ENCODE results near the gene ATAT1. TPM values are rescaled to one million over a fixed set of nuclear protein-coding genes. Genes with fewer than 3 reads are reported as not detected.

Gene ATAT1
- total and polyA plus RNA-seq, 2 of the 13 experiments (the other 11 are each of a cell fraction or from before 2014, with no cell fraction given): 9.2 to 23.6 TPM

DNA sequence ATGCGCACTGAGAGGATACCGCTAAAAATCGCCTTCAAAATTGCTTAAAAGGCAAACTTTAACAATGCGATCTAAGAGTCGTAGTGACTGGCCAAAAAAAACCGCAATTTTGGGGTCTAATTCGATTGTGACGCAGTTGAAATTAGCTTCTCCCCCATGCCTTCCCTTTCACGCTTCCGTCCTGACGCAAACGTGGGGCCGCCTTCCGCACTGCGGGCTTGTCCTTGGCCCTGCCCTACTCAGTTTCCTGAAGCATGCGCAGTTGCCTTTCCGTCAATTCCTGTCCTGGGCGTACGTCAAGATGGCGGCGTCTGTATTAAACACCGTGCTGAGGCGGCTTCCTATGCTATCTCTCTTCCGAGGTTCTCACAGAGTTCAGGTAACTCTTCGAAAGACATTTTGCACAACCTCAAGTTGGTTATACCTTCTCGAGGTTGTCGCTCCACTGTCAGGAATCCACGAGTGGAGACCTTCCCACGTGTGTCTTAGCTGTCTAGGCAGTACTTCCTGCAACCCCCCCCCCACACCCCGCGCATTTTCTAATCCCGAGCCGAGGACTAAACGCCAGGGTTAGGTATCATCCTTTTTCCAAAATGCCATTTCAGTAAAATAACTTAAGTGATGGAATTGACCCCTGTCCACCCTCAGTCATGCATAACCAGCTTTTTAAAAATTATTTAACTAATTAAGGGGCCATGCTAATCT lies 9.0 kb upstream of the ATAT1 start, which contains the start of gene MRPS18B (continued):
- TF ChIP-seq E2F5 (CRISPR knock-in tag; conservative IDR thresholded peaks at IDR 0.05) (no peak), MYC (CRISPR knock-in tag; IDR thresholded peaks at IDR 0.05; ENCODE audit: borderline replicate concordance) (peak; percentile 91), ZNF570 (CRISPR knock-in tag; IDR thresholded peaks at IDR 0.05; ENCODE audit: borderline replicate concordance) (no peak), ISL2 (CRISPR knock-in tag; IDR thresholded peaks at IDR 0.05) (no peak; the same call in 1 of the 2 replicates), POLR2AphosphoS5 (IDR thresholded peaks at IDR 0.05; ENCODE audit: low read depth, low read length) (peak; percentile 98), IKZF4 (CRISPR knock-in tag; IDR thresholded peaks at IDR 0.05; ENCODE audit: borderline replicate concordance, low read depth, not compliant biosample characterization) (no peak), HDAC1 (CRISPR knock-in tag; IDR thresholded peaks at IDR 0.05) (peak; percentile 87), ZKSCAN5 (CRISPR knock-in tag; IDR thresholded peaks at IDR 0.05) (no peak; the same call in 1 of the 2 replicates), NFE2 (CRISPR knock-in tag; IDR thresholded peaks at IDR 0.05) (no peak), ZNF747 (CRISPR knock-in tag; IDR thresholded peaks at IDR 0.05; ENCODE audit: borderline replicate concordance) (no peak; the same call in 1 of the 2 replicates), SNAPC4 (CRISPR knock-in tag; IDR thresholded peaks at IDR 0.05) (peak; percentile 93; the same call in 1 of the 2 replicates), TARDBP (CRISPR knock-in tag; IDR thresholded peaks at IDR 0.05) (0 out of 2 replicates have a peak, but pooled peaks have one; percentile 49), ARID5B (CRISPR knock-in tag; IDR thresholded peaks at IDR 0.05) (no peak), DR1 (CRISPR knock-in tag; IDR thresholded peaks at IDR 0.05) (peak; percentile 68)
- TF ChIP-seq, protein P1, sequence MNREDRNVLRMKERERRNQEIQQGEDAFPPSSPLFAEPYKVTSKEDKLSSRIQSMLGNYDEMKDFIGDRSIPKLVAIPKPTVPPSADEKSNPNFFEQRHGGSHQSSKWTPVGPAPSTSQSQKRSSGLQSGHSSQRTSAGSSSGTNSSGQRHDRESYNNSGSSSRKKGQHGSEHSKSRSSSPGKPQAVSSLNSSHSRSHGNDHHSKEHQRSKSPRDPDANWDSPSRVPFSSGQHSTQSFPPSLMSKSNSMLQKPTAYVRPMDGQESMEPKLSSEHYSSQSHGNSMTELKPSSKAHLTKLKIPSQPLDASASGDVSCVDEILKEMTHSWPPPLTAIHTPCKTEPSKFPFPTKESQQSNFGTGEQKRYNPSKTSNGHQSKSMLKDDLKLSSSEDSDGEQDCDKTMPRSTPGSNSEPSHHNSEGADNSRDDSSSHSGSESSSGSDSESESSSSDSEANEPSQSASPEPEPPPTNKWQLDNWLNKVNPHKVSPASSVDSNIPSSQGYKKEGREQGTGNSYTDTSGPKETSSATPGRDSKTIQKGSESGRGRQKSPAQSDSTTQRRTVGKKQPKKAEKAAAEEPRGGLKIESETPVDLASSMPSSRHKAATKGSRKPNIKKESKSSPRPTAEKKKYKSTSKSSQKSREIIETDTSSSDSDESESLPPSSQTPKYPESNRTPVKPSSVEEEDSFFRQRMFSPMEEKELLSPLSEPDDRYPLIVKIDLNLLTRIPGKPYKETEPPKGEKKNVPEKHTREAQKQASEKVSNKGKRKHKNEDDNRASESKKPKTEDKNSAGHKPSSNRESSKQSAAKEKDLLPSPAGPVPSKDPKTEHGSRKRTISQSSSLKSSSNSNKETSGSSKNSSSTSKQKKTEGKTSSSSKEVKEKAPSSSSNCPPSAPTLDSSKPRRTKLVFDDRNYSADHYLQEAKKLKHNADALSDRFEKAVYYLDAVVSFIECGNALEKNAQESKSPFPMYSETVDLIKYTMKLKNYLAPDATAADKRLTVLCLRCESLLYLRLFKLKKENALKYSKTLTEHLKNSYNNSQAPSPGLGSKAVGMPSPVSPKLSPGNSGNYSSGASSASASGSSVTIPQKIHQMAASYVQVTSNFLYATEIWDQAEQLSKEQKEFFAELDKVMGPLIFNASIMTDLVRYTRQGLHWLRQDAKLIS (CRISPR knock-in tag; IDR thresholded peaks at IDR 0.05): 0 out of 2 replicates have a peak, but pooled peaks have one; percentile 47
